Measurements from ENCODE around the gene EXOSC5. TPM values are rescaled to one million over a fixed set of nuclear protein-coding genes. Genes with fewer than 3 reads are reported as not detected.

EXOSC5 gene
- total RNA-seq, 2 experiments from 2014 or later: 40.0 to 55.8 TPM

DNA sequence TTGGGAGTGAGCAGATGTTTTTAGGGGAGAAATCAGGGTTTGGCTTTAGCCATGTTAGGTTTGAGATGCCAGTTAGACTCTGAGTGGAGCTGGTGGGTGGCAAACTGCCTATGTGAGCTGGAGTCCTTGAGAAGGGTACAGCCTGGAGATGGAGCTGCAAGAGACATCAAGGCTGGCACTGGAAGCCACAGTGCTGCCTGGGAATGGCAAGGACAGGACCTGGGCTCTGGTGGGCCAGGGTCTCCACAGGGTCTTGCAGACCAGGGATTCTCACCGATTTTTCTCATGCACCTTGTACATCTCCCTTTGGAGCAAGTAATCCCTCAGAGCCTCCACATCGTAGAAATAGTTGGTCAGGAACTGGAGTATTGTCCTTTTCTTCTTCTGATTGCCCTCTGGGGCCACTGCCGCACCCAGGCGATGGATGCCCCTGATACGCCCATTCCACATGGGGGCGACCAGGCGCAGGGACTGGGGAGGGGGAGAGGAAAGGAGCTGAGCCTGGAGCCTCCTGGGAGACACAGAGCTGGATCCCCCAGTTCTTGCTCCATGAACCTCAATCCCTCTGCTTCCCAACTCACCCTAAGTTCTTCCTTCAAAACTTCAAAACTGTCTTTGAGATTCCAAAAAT is 40.9 kb upstream of the EXOSC5 start:
- Histone ChIP-seq H2AFZ (ENCODE audit: low read length) (no peak overlapping the region), H3K9me2 (ENCODE audit: insufficient read depth, low read length) (no peaks in the 10 kb centered on the region), H3K4me2 (ENCODE audit: low read length) (peak overlapping the region; percentile 65; the same call in 1 of the 2 replicates), H3K4me1 (ENCODE audit: insufficient read depth, low read length, poor library complexity, severe bottlenecking) (peaks cover 15% of the 10 kb centered on the region), H3K27ac (ENCODE audit: low read depth, low read length, poor library complexity, severe bottlenecking) (no peak overlapping the region), H3K36me3 (ENCODE audit: insufficient read depth, low read length) (peaks cover 21% of the 10 kb centered on the region), H4K20me1 (ENCODE audit: insufficient read depth, low read length) (no peaks in the 10 kb centered on the region), H3K4me3 (ENCODE audit: low read depth, low read length, poor library complexity, severe bottlenecking) (no peak overlapping the region), H3K9me3 (ENCODE audit: low read length) (no peaks in the 10 kb centered on the region), H3K79me2 (ENCODE audit: insufficient read depth, low read depth, low read length) (peaks cover 16% of the 10 kb centered on the region; the same call in 1 of the 2 replicates)
- no peak for DNase-seq (ENCODE audit: low spot score)
- intact Hi-C loops (cut with micrococcal nuclease; ENCODE audit: unreplicated experiment): no loop called here
- BruUV-seq (replicated peaks): no TSS peak
- ChIA-PET CTCF (ENCODE audit: unreplicated experiment) (interaction anchor here (0.6 kb wide), 1 partner anchor 132 kb away, joined by 3 read pairs; no protein-coding TSS in a partner anchor), POLR2A (interaction anchor here (1.4 kb wide), 1 partner anchor 70 kb away, joined by 4 read pairs; no protein-coding TSS in a partner anchor)
- TF ChIP-seq, protein P1, sequence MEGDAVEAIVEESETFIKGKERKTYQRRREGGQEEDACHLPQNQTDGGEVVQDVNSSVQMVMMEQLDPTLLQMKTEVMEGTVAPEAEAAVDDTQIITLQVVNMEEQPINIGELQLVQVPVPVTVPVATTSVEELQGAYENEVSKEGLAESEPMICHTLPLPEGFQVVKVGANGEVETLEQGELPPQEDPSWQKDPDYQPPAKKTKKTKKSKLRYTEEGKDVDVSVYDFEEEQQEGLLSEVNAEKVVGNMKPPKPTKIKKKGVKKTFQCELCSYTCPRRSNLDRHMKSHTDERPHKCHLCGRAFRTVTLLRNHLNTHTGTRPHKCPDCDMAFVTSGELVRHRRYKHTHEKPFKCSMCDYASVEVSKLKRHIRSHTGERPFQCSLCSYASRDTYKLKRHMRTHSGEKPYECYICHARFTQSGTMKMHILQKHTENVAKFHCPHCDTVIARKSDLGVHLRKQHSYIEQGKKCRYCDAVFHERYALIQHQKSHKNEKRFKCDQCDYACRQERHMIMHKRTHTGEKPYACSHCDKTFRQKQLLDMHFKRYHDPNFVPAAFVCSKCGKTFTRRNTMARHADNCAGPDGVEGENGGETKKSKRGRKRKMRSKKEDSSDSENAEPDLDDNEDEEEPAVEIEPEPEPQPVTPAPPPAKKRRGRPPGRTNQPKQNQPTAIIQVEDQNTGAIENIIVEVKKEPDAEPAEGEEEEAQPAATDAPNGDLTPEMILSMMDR (conservative IDR thresholded peaks at IDR 0.05; ENCODE audit: low read length): no peak
- TF ChIP-seq EZH2phosphoT487 (IDR thresholded peaks at IDR 0.05; ENCODE audit: borderline replicate concordance, low read depth, low read length): no peak

DNA sequence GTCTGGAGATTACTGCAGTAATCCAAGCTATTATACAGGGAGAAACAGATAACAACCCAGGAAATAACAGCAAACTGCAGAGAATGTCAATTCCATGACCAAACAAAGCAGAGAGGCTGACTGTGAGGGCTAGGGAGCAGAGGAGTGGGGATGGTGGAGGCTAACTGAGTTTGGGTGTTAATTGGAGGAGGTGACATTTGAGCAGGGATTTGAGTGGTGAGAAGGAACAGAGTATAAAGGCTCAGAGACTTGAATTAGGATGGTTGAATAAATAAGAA is 39.5 kb upstream of the EXOSC5 start:
- CTCF ChIA-PET (ENCODE audit: unreplicated experiment): no interaction called here
- Histone ChIP-seq H3K4me2 (ENCODE audit: low read length) (no peak overlapping the region), H3K27ac (ENCODE audit: low read depth, low read length, poor library complexity, severe bottlenecking) (no peak overlapping the region), H3K9me3 (ENCODE audit: low read length) (no peaks in the 10 kb centered on the region), H4K20me1 (ENCODE audit: insufficient read depth, low read length) (no peaks in the 10 kb centered on the region), H3K9me2 (ENCODE audit: insufficient read depth, low read length) (no peaks in the 10 kb centered on the region), H3K4me3 (ENCODE audit: low read depth, low read length, poor library complexity, severe bottlenecking) (no peak overlapping the region), H3K79me2 (ENCODE audit: insufficient read depth, low read depth, low read length) (peaks cover 16% of the 10 kb centered on the region; the same call in 1 of the 2 replicates), H3K4me1 (ENCODE audit: insufficient read depth, low read length, poor library complexity, severe bottlenecking) (peaks cover 12% of the 10 kb centered on the region), H3K36me3 (ENCODE audit: insufficient read depth, low read length) (peaks cover 36% of the 10 kb centered on the region), H2AFZ (ENCODE audit: low read length) (no peak overlapping the region)
- no peak for DNase-seq (ENCODE audit: low spot score)
- no peak for TF ChIP-seq EZH2phosphoT487 (IDR thresholded peaks at IDR 0.05; ENCODE audit: borderline replicate concordance, low read depth, low read length)
- TF ChIP-seq, protein P1 (conservative IDR thresholded peaks at IDR 0.05; ENCODE audit: low read length): no peak
- BruUV-seq (replicated peaks): no TSS peak
- intact Hi-C loops (cut with micrococcal nuclease; ENCODE audit: unreplicated experiment): no loop called here
- POLR2A ChIA-PET: interaction anchor here (0.6 kb wide), 1 partner anchor 1000 kb away, joined by 5 read pairs; no protein-coding TSS in a partner anchor
